HG03280 (cell line): ENCODE results near the gene NRARP.

Source experiments
- ATAC-seq: cut with Tn5 transposase; IDR thresholded peaks from one replicate; pipeline ENCODE4 v1.9.1; 2021; ENCODE audit warnings: mild to moderate bottlenecking, moderate library complexity; ENCODE audit not compliant: unreplicated experiment

Gene NRARP

GRCh38 chr9:137278721-137279711, 23.1 kb downstream of the NRARP start:
- no peak for ATAC-seq

DNA sequence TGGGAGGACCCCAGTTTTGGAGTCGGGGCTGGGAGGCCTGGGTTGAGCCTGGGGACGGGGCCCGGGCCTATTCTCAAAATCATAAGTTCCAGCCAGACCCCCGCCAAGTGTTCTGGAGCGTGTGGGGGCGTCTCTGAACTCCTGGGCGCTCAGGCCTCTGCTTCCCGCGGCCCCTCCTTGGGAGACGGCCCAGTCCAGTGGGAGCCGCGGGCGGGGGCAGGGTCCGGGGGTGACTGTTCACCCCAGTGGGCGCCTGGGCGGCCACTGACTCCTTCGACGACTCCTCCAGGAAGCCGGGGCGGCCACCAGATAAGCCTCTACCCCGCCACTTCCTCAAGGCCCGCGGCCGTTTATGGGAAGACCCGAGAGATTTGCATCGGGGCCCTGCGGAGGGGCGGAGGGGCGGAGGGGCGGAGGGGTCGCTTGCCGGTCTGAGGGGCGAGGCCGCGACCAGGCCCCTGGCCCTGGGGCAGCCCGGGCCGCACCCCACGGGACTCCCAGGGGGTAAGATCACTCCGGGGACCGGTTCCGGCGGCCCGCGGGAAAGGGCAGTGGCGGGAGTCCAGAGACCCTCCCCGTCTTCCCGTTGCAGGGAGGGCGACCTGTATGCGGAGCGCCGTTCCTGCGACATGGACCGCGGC, 23.9 kb downstream of the NRARP start:
- ATAC-seq: no peak

DNA sequence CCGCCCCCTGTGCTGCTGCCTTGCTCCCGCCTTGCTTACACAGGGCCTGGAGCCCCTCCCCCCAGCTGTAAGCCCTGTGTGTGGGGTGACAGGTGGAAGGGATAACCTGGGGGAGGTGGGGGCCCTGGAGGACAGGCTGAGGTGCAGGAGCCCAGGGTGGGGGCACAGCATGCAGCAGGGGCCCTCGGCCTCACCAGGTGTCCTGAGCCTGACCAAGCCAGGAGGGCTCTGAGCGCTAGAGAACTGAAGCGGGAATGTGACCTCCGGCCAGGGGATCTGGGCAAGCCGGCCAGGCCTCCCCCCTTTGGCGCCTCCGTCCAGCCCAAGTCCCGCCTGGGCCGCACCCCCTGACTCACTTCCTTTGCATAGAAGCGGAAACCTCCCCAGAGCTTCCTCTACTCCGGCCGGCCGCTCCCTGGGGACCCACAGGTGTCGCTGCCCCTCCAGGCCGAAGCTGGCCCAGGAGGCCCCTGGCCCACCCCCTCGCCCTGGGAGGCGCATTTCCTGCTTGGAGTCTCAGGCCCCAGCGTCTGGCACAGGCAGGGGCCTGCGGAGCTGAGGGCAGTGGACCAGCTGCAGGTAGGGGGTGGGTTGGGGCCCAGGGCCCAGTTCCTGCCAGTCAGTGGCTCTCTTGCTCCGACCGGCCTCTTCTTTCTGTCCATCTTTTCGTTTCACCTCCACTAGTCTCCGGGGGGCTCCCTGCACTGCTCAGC, 24.6 kb downstream of the NRARP start, which contains the start of gene TOR4A:
Gene TOR4A (plus strand): TSS at position 398 of the 713 bp plus-strand sequence. CDS start 964 bp downstream, outside the sequence.
- ATAC-seq: peak; percentile 65

DNA sequence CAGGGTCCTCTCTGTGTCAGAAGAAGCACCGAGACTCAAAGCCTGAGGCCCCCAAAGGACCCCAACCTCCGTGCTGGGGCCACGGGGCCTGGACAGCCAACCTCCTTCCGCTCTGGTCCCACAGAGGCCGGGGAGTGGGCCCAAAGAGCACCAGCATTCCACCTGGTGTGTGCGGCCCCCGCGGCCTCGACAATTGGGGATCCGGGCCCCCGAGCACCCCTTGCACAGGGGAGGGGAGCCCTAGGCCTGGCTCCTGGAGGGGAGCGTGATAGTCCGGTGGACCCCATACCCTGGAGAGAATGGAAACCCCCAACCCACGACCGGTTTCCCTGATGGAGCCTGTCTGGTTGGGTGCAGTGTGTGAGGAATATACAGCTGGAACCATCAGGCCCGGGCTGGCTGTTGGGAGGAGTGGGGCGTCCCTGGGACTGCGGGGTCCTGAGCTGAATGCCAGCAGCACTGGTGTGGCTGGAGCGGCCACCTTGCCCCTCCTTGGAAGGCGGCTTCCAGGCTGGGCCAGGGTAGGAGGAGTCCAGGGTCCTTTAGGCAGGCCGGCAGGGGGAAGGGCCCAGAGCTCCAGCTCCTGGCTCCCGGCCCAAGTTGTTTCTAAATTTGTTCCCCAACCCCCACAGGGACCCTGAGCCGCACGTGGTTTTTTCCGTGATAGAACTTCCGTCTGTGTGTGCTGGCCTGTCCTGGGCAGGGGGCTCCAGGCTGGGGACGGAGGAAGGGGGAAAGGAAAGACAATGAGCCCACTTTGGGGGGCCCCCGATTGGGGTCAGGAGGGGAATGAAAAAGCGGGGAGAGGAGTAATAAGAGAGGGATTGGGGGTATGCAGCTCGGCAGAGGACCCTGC, 25.4 kb downstream of the NRARP start:
- no peak for ATAC-seq

GRCh38 chr9:137275588-137276472, 26.2 kb downstream of the NRARP start:
- ATAC-seq: no peak

DNA sequence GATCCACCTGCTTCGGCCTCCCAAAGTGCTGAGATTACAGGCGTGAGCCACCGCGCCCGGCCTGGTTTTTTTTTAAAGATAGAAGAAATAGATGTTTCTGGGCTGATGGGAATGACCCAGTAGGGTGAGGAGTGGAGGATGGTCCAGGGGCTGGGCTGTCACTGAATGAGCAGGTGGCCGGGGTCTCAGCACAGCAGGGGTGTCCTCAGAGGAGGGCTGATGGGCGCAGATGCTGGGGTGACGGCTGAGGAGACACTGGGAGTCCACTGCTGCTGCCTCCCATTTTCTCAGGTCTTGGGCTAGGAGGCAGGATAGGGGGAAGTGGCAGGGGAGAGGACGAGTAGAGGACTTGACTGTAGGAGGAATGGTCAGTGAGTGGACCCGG, 26.9 kb downstream of the NRARP start:
- no peak for ATAC-seq

DNA sequence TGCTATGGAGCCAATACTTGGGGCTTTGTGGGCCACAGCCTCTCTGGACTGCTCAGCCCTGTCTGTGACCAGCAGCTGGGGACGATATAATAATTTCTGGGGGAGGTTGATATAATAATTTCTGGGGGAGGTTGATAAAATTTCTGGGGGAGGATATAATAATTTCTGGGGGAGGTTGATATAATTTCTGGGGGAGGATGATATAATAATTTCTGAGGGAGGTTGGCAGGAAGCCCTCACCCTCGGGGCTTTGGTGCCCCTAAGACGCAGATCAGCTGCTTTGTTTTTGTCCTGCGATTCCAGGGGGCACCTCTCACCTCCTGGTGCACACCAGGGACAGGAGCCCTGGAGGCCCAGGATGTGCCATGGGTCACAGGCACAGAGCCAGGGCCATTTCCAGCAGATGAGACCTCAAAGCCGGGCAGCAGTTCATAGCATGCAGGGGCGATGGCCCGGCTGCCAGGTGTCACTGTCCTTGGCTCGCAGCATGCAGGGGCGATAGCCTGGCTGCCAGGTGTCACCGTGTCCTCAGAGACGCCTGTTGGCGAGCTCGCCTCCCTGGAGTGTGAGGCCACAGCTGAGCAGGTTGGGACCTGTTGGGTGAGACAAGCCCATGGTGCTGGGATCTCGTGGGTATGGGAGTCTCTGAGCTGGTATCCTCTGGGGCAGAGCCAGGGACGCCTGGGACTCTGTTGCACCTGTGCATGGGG, 28.3 kb downstream of the NRARP start:
- ATAC-seq: no peak

- ATAC-seq: no peak
These were observed 29.0 kb downstream of the NRARP start for GRCh38 chr9:137273095-137273490.

GRCh38 chr9:137272241-137273094, 29.6 kb downstream of the NRARP start:
- no peak for ATAC-seq

- no peak for ATAC-seq
These were observed 30.4 kb downstream of the NRARP start for GRCh38 chr9:137271696-137272076.

DNA sequence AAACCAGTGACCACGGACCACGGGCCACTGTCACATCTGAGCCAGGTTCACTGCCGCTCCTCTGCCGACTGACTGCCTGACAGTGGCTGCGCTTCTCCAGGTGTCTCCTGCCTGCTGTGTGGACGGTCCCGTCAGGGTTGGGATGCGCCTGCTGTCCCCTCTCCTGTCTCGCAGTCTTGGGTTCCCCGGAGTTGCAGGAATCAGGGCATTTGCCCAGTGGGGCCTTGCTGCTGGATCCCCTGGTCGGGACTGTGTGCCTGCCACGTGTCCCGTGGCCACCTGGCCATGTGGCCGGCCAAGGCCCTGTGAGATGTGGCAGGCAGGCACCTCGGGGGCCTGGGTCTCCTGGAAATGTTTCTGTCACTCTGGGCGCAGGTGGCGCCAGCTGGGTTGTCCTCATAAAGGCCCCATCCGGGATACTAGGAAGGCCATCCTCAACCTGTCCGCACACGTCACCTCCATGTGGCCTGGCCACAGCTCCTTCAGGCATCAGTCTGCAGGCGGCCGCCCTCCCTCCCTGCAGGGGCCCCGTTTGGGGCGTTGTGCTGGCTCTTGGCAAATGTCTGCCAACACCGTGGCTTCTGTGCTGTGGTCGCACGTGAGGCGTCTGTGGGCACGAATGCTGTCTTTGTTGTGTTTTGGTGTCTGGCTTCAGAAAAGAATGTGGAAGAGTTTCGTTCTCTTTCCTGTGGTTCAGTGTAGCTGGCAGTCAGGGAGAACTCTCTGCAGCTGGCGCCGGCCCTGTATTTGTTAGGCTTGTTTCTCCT, 31.0 kb downstream of the NRARP start:
- no peak for ATAC-seq

DNA sequence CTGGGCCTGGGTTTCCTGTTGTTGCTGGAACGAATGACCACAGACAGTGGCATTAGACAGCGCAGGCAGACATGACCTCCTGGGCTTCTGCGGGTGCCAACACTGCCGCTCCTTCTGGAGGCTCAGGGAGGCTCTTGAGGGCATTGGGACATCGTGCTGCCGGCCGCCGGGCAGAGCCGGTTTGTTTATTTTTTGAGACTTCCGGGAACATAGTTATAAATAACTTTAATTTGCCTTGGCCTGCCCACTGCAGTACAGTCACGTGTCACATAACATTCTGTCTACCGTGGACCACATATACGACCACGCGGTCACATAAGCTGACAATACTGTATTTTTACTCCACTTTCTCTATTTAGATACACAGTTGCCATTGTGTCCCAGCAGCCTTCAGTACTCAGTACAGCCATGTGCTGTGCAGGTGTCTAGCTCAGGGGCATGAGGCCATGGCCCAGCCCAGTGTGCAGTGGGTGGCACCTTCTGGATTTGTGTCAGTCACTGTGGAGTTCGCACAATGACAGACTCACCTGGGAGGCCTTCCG, 32.8 kb downstream of the NRARP start:
- ATAC-seq: no peak

DNA sequence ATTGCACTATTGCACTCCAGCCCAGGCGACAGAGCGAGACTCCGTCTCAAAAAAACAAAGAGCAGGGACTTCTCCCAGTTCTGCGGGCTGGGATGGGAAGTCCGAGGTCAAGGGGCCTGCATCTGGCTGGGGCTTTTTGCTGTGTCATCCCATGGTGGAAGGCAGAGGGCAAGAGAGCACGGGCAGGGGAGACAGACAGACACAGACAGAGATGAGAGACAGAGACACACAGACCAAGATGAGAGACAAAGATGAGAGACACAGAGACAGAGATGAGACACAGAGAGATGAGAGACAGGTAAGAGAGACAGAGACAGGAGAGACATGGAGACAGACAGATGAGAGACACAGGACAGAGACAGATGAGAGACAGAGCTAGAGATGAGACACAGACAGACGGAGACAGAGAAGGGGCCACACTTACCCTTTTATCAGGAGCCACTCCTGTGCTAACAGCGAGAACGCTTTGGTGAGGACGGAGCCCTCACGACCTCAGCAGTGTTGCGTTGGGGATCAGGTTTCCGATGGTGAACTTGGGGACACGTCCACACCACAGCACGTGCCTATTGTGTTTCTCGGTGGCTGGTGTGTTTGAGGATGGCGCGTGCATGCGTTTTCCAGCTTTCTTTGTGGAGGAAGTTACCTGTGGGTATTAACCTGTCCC, 33.4 kb downstream of the NRARP start:
- no peak for ATAC-seq

DNA sequence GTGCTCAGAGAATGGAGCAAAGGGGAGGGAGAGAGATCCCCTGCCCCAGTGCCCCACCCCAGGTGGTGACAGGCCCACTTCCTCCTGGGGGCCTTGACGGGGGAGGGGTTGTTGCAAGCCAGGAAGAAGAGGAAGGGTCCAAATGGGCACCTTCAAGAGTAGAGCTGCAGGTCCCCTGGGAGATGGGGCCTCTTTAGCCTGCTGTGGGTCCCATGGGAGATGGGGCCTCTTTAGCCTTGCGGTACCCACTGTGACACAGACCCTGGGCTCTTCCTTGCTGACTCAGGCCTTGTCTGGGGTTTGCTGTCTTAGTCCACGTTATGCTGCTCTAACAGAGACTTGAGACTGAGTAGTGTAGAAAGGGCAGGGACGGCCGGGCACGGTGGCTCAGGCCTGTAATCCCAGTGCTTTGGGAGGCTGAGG, 34.1 kb downstream of the NRARP start:
- no peak for ATAC-seq

GRCh38 chr9:137266585-137267453, 35.3 kb downstream of the NRARP start:
- ATAC-seq: no peak
